ENCODE measurements around the gene BTN3A1. TPM values are rescaled to one million over a fixed set of nuclear protein-coding genes. Genes with fewer than 3 reads are reported as not detected.
"Not testable (repeated sequence)": the region's sequence is repeated elsewhere in the genome, so short reads cannot be mapped to it uniquely, and the experiment has no call there.

BTN3A1 gene
- total RNA-seq, 1 experiment from 2014 or later, result 5.4 TPM

DNA sequence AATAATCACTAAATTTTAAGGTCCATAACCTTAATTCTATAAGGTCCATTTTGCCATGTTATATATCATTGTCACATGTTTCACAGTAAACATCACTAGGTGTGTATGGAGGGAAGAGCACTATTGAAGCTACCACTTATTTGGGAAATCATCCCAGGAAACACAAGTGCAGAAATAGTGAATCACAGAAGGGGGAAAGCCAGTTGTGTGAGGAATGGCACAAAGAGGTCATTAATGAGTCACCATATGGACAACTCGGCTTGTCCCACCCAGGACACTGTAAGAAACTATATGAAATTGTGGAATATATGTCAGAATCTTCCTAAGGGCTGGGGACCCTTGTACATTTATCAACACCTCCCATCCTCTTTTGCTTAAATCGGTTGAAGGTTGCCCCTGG is 13.7 kb downstream of the BTN3A1 start:
- Histone ChIP-seq H3K4me2 (ENCODE audit: low read length) (no peak overlapping the region), H3F3A (ENCODE audit: low read length, unreplicated experiment) (no peaks in the 10 kb centered on the region), H3K36me3 (ENCODE audit: low read depth, low read length) (no peaks in the 10 kb centered on the region), H3K9me2 (replicated peaks; ENCODE audit: low read length) (no peaks in the 10 kb centered on the region), H3K9ac (ENCODE audit: low read length) (no peak overlapping the region), H3K27me3 (ENCODE audit: low read length) (no peaks in the 10 kb centered on the region), H2AFZ (ENCODE audit: low read length) (no peak overlapping the region), H4K20me1 (ENCODE audit: low read length) (no peaks in the 10 kb centered on the region), H3K79me2 (ENCODE audit: low read length) (no peaks in the 10 kb centered on the region), H3K4me3 (ENCODE audit: low read length) (no peak overlapping the region), H3K9me3 (ENCODE audit: low read length) (no peaks in the 10 kb centered on the region), H3K4me1 (ENCODE audit: insufficient read depth, low read length) (peaks cover 4% of the 10 kb centered on the region; the same call in 1 of the 2 replicates), H3K27ac (ENCODE audit: low read length) (no peak overlapping the region)
- POLR2A ChIA-PET (ENCODE audit: unreplicated experiment), result interaction anchor here (0.6 kb wide), 1 partner anchor 183 kb away, joined by 6 read pairs; no protein-coding TSS in a partner anchor
- ATAC-seq (no peak), DNase-seq (peak; percentile 14)
- TF ChIP-seq EZH2 (IDR thresholded peaks at IDR 0.05; ENCODE audit: low read length, unreplicated experiment), result no peak
- TF ChIP-seq EZH2phosphoT487 (IDR thresholded peaks at IDR 0.05; ENCODE audit: borderline replicate concordance, low read length), result no peak
- TF ChIP-seq, protein P1, sequence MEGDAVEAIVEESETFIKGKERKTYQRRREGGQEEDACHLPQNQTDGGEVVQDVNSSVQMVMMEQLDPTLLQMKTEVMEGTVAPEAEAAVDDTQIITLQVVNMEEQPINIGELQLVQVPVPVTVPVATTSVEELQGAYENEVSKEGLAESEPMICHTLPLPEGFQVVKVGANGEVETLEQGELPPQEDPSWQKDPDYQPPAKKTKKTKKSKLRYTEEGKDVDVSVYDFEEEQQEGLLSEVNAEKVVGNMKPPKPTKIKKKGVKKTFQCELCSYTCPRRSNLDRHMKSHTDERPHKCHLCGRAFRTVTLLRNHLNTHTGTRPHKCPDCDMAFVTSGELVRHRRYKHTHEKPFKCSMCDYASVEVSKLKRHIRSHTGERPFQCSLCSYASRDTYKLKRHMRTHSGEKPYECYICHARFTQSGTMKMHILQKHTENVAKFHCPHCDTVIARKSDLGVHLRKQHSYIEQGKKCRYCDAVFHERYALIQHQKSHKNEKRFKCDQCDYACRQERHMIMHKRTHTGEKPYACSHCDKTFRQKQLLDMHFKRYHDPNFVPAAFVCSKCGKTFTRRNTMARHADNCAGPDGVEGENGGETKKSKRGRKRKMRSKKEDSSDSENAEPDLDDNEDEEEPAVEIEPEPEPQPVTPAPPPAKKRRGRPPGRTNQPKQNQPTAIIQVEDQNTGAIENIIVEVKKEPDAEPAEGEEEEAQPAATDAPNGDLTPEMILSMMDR (conservative IDR thresholded peaks at IDR 0.05; ENCODE audit: low read depth, low read length), result no peak
- BruUV-seq (replicated peaks), result no TSS peak
- CTCF ChIA-PET, result no interaction called here
- intact Hi-C loops (cut with micrococcal nuclease), result no loop called here

DNA sequence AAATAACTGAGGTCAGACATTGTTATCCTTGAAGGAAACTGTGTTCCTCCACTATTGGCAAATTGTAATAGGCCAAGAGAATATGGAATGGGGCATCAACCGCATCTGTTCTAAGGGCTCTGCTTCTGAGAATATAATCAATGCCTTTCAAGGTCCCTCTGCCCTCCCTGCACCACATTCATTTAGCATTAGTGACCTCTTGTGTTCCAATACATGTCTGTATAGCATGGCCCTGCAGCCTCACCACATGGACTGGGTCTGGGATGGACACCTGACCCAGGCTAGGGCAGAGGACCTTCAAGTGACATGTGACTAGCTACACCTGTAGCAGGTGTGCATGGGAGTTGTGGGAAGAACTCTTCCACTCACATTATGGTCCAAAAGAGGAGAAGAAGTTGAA is 14.2 kb downstream of the BTN3A1 start:
- Histone ChIP-seq H3K9me2 (replicated peaks; ENCODE audit: low read length) (no peaks in the 10 kb centered on the region), H3F3A (ENCODE audit: low read length, unreplicated experiment) (no peaks in the 10 kb centered on the region), H3K79me2 (ENCODE audit: low read length) (no peaks in the 10 kb centered on the region), H3K4me1 (ENCODE audit: insufficient read depth, low read length) (peaks cover 5% of the 10 kb centered on the region; the same call in 1 of the 2 replicates), H3K27ac (ENCODE audit: low read length) (no peak overlapping the region), H3K4me2 (ENCODE audit: low read length) (no peak overlapping the region), H3K4me3 (ENCODE audit: low read length) (no peak overlapping the region), H3K9me3 (ENCODE audit: low read length) (no peaks in the 10 kb centered on the region), H3K36me3 (ENCODE audit: low read depth, low read length) (no peaks in the 10 kb centered on the region), H2AFZ (ENCODE audit: low read length) (no peak overlapping the region), H3K9ac (ENCODE audit: low read length) (no peak overlapping the region), H4K20me1 (ENCODE audit: low read length) (no peaks in the 10 kb centered on the region), H3K27me3 (ENCODE audit: low read length) (no peaks in the 10 kb centered on the region)
- ATAC-seq, result no peak
- no peak for TF ChIP-seq EZH2phosphoT487 (IDR thresholded peaks at IDR 0.05; ENCODE audit: borderline replicate concordance, low read length)
- TF ChIP-seq, protein P1 (conservative IDR thresholded peaks at IDR 0.05; ENCODE audit: low read depth, low read length), result no peak
- TF ChIP-seq EZH2 (IDR thresholded peaks at IDR 0.05; ENCODE audit: low read length, unreplicated experiment), result no peak
- BruUV-seq (replicated peaks), result no TSS peak
- ChIA-PET CTCF (no interaction called here), POLR2A (ENCODE audit: unreplicated experiment) (no interaction called here)
- no peak for DNase-seq
- intact Hi-C loops (cut with micrococcal nuclease), result no loop called here

DNA sequence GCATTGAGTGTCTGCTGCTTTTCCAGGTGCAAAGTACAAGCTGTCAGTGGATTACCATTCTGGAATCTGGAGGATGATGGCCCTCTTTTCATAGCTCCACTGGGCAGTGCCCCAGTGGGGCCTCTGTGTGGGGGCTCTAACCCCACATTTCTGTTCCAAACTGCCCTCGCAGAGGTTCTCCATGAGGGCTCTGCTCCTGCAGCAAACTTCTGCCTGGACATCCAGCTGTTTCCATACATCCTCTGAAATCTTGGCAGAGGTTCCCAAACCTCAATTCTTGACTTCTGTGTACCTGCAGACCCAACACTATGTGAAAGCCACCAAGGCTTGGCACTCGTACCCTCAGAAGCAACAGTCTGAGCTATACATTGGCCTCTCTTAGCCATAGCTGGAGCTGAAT is 16.0 kb downstream of the BTN3A1 start:
- CTCF ChIA-PET, result not testable (repeated sequence)

DNA sequence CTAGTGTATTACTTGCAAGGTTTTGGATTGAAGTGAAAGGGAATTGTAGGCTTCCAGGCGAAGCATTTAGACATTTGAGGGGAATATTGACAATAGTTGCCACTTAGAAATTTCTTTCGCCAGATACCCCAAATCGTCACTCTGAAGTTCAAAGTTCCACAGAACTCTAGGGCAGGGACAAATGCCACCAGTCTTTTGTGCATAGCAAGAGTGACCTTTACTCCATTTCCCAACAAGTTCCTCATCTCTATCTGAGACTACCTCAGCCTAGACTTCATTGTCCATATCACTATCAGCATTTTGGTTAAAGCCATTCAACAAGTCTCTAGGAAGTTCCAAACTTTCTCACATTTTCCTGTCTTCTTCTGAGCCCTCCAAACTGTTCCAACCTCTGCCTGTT is 16.7 kb downstream of the BTN3A1 start:
- H3K9me2 ChIP-seq (replicated peaks; ENCODE audit: low read length); H3F3A ChIP-seq (ENCODE audit: low read length, unreplicated experiment); H3K79me2 ChIP-seq (ENCODE audit: low read length); H3K4me2 ChIP-seq (ENCODE audit: low read length); H3K9ac ChIP-seq (ENCODE audit: low read length); H3K4me1 ChIP-seq (ENCODE audit: insufficient read depth, low read length); POLR2A ChIA-PET (ENCODE audit: unreplicated experiment); CTCF ChIA-PET; H3K27me3 ChIP-seq (ENCODE audit: low read length); DNase-seq; BruUV-seq (replicated peaks); H2AFZ ChIP-seq (ENCODE audit: low read length); H3K9me3 ChIP-seq (ENCODE audit: low read length); H3K36me3 ChIP-seq (ENCODE audit: low read depth, low read length); H3K4me3 ChIP-seq (ENCODE audit: low read length); H3K27ac ChIP-seq (ENCODE audit: low read length); ATAC-seq; H4K20me1 ChIP-seq (ENCODE audit: low read length); intact Hi-C loops (cut with micrococcal nuclease): not testable (repeated sequence)

More for the DNA sequence above, 16.0 kb downstream of the BTN3A1 start:
- H3K36me3 ChIP-seq (ENCODE audit: low read depth, low read length); H3K4me2 ChIP-seq (ENCODE audit: low read length); H3K9me3 ChIP-seq (ENCODE audit: low read length); H3K4me3 ChIP-seq (ENCODE audit: low read length); H3K27ac ChIP-seq (ENCODE audit: low read length); H2AFZ ChIP-seq (ENCODE audit: low read length); intact Hi-C loops (cut with micrococcal nuclease); BruUV-seq (replicated peaks); H3K4me1 ChIP-seq (ENCODE audit: insufficient read depth, low read length); H3K79me2 ChIP-seq (ENCODE audit: low read length); H3F3A ChIP-seq (ENCODE audit: low read length, unreplicated experiment); DNase-seq; H4K20me1 ChIP-seq (ENCODE audit: low read length); POLR2A ChIA-PET (ENCODE audit: unreplicated experiment); H3K9me2 ChIP-seq (replicated peaks; ENCODE audit: low read length); H3K9ac ChIP-seq (ENCODE audit: low read length); H3K27me3 ChIP-seq (ENCODE audit: low read length); ATAC-seq: not testable (repeated sequence)
